C4-2B (cell line): ENCODE results near the gene MAST4.

Source experiments
- H3K27ac ChIP-seq: fragments of 450-650 bp; 2 replicates; pipeline ENCODE4 v1.5.1; 2017
- CTCF ChIP-seq: fragments of 450-650 bp; conservative IDR thresholded peaks from 2 replicates; pipeline ENCODE4 v1.5.1; 2017; ENCODE audit warnings: mild to moderate bottlenecking
- ZFX ChIP-seq: fragments of 450-650 bp; IDR thresholded peaks from 2 replicates; pipeline ENCODE4 v1.6.1; 2017

MAST4 gene

DNA sequence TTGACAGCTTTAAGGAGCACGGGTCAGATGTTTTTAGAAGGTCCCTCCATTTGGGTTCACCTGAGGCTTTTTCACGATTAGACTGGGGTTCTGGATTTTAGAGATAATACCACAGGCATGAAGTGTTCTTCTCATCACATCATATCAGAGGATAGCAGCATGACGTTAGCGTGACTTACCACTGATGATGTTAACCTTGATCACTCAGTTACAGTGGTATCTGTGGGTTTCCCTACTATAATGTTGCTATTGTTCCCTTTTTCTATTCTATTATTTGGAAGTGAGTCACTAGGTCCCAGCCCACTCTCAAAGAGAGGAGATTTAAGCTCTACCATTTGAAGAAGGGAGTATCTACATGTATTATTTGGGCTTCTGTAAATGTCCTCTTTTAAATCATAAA lies 300.0 kb downstream of the MAST4 start:
- TF ChIP-seq CTCF (no peak), ZFX (no peak)
- no peak overlapping the region for H3K27ac ChIP-seq

GRCh38 chr5:66897356-66897755 lies 301.2 kb downstream of the MAST4 start:
- no peak overlapping the region for H3K27ac ChIP-seq
- TF ChIP-seq ZFX: no peak
- TF ChIP-seq CTCF: no peak

GRCh38 chr5:66898241-66898995 lies 302.2 kb downstream of the MAST4 start:
- TF ChIP-seq ZFX (no peak), CTCF (no peak)
- no peak overlapping the region for H3K27ac ChIP-seq

GRCh38 chr5:66903218-66903617 lies 307.0 kb downstream of the MAST4 start:
- no peak for TF ChIP-seq ZFX
- no peak for TF ChIP-seq CTCF
- no peak overlapping the region for H3K27ac ChIP-seq

- TF ChIP-seq ZFX (no peak), CTCF (no peak)
- no peak overlapping the region for H3K27ac ChIP-seq
Observed at GRCh38 chr5:66903709-66904108, 307.5 kb downstream of the MAST4 start.

DNA sequence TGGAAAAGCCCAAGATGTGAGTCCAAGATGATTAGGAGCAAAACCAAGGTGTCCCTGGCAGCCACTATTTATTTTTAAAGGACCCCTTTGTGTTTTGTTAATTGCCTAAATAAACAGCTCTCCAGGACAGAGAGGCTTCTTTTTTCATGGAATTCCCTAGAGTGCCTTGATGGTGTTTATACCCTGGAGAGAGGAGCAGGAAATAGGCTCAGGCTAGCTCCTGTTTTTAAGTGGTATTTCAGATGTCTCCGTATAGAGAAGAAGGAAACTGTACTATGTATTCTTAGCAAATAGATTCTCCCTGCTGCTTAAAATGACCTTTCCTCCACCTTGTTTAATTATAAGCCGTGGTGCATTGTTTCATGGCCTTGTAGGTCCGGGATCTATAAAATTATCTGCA lies 308.0 kb downstream of the MAST4 start:
- TF ChIP-seq ZFX (no peak), CTCF (no peak)
- H3K27ac ChIP-seq: no peak overlapping the region

- TF ChIP-seq ZFX (no peak), CTCF (no peak)
Observed at GRCh38 chr5:66906021-66906420, 309.8 kb downstream of the MAST4 start.

More at GRCh38 chr5:66906021-66906420, 309.8 kb downstream of the MAST4 start:
- no peak overlapping the region for H3K27ac ChIP-seq
